ENCODE results near the gene TTC16.
"Not testable (repeated sequence)": the region's sequence is repeated elsewhere in the genome, so short reads cannot be mapped to it uniquely, and the experiment has no call there.

The TTC16 gene

GRCh38 chr9:127744398-127745110, 28.7 kb downstream of the TTC16 start:
- DNase-seq: no peak

- no peak for DNase-seq
Observed at GRCh38 chr9:127746959-127747569, 31.2 kb downstream of the TTC16 start.

GRCh38 chr9:127749090-127749787, 33.4 kb downstream of the TTC16 start:
- DNase-seq: no peak

GRCh38 chr9:127751269-127752054, 35.6 kb downstream of the TTC16 start:
- DNase-seq: no peak

DNA sequence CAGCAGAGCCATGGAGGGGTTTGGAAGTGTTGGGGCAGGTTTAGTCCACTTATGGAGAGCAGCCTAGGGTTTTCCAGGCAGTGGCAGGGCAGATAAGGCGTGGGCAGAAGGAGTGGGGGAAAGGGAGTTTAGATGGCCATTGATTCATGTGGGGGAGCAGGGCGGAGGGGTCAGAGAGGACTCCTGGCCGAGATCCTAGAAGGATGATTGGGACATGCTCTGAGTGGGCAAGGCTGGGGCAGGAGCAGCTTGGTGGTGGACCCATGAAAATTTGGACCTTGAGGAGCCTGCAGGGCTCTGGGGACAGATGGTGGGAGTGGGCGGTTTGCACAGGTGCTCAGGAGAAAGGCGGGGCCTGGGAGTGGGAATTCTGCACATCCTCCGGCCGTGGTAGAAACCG, 37.3 kb downstream of the TTC16 start:
- DNase-seq: no peak

GRCh38 chr9:127753622-127754021, 37.7 kb downstream of the TTC16 start:
- DNase-seq: peak; percentile 36

DNA sequence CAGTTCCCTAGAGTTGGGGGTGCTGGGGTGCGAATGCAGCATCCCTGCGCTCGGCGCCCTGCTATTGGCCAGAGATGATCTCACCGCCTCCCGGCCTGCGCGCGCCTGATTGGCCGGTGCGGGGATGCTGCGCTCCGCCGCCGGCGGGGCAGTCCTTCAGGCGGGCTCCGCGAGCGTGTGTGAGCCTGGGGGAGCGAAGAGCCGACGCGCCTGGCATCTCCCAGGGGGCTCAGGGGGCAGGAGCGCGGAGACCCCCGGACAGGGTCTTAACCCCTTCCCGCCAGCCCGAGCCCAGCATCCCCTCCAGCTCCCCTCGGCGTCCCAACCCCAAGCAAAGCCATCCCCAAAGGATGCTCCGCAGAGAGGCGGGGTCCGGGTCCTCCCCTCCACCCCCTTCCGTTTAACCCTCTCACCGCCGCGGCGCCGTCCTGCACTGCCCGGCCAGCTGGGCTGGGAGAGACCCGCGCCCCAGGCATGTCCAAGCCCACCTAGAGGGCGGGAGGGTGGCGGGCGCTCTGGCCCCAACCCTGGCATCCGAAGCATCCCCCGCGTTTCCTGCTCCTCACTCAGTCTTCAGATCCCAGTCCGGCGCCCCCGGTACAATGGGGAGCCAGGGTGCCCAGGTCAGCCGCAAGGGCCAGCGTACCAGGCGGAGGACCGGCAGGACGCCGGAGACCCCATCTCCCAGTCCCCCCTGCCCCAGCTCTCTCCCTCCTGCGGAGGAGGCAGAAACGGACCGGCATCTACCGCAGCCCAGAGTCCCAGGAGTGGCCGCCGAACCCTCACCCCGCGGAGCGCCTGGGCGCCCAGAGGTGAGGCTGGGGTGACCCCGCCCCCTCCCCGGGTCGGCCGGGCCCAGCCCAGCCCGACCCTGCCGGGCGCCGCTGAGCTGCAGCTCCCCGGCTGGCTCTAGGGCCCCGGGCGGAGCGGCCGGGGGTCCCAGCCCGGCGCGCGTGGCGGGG, 38.5 kb downstream of the TTC16 start:
- DNase-seq: no peak

DNA sequence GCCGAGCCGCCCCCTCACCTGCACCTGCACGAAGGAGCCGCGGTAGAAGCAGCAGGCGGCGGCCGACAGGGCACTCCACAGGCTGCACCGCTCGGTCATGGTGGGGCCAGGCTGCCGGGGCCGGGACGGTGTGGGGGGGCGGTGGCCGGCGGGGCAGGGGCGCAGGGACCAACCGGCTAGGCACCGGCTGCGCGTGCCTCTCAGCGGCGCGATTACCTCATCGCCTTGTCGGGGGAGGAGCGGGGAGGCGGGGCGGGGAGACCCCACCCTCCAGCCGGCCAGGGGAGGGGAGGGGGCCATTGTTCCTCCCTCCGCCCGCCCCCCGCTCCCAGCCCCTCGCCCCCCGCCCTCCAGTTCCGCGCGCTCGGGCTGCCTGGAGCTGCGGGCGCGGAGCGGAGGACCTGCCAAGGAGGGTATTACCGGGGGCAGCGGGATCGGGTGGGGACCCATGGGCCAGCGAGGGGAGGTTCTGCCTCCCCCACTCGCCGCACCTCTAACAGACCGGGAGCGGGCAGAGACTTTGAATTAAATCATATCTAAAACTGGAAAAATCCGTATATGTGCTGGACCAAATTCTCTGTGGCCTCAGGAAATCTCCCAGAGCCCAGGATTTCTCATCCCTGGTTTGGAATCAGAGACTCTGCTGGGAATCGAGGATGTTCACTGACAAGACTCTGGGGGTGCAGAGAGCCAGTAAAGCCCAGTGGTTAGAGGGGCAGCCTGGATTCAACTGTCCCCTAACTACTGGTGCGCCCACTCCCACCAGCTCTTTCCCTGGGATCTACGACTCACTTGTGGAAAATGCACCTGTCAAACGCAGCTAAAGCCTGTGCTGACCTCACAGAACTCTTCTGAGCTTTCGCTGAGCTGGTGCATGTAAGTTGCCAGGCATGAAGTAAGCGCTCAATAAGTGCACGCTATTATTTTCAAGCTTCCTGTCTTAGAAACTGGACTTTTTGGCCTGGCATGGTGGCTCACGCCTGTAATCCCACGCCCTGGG, 39.5 kb downstream of the TTC16 start:
- DNase-seq: no peak

GRCh38 chr9:127756233-127756632, 40.4 kb downstream of the TTC16 start:
- DNase-seq: no peak

DNA sequence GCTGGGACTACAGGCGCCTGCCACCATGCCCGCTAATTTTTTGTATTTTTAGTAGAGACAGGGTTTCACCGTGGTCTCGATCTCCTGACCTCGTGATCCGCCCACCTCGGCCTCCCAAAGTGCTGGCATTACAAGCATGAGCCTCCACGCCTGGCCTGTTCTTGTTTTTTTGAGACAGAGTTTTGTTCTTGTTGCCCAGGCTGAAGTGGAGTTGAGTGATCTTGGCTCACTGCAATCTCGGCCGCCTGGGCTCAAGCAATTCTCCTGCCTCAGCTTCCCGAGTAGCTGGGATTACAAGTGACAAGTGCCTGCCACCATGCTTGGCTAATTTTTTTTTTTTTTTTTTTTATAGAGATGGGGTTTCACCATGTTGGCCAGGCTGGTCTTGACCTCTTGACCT, 40.9 kb downstream of the TTC16 start:
- not testable (repeated sequence) for DNase-seq

- no peak for DNase-seq
Observed at GRCh38 chr9:127758843-127759242, 43.0 kb downstream of the TTC16 start.

DNA sequence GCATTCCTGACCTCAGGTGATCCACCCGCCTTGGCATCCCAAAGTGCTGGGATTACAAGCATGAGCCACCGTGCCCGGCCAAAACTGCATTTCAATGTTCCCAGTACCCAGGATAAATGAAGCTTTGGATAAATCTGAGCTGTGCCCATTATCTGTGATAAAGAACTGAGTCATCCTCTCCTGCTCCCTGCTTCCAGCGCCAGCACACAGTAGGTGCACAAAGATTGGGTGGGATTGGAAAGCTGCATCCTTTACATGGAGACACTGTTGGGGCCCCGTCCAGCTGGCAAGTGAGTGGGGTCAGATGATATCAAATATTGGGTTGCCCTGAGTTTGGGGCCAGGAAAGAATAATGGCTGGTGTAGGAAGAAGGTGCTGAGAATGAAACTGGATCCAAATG, 45.2 kb downstream of the TTC16 start:
- no peak for DNase-seq

DNA sequence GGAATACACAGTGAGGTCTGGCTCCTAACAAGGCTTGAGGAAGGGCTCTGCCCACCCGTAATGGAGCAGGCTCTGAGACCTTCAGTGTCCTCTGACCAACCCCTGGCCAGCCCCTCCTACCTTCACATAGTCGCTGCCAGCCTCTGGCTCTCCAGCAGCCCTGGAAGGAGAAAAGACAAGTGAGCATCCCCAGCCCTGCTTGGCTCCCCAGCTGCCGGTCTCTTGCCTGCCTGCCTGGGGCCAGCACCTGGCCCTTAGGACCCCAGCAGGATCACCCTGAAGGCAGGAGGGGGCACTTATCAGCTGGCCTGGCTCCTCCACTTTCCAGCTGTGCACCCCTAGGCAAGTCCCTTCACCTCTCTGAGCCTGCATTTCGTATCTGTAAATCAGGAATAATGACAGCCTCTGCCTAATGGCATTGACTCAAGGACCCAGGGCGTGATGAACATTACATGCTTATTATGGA, 45.6 kb downstream of the TTC16 start:
- no peak for DNase-seq

GRCh38 chr9:127762111-127762676, 46.3 kb downstream of the TTC16 start:
- peak; percentile 52 for DNase-seq

- peak; percentile 58 for DNase-seq
Observed at GRCh38 chr9:127763918-127764384, 48.1 kb downstream of the TTC16 start.

DNA sequence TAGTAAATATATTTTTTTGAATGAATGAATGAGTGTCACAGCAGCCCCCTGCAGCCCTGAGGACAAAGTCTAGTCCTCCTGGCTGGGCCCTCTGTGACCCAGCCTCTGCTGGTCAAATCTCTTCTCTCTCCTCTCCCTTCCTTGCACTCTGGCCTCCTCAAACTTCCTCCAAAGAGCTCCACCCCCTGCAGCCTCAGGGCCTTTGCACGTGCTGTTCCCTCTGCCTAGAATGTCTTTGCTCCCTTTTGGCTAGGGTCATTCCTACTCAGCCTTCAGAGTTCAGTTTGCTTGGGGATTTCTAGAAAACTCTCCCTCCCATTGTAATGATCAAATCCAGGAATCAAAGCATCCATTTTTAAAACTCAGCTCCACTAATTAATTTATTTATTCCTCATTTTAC, 49.5 kb downstream of the TTC16 start:
- no peak for DNase-seq

DNA sequence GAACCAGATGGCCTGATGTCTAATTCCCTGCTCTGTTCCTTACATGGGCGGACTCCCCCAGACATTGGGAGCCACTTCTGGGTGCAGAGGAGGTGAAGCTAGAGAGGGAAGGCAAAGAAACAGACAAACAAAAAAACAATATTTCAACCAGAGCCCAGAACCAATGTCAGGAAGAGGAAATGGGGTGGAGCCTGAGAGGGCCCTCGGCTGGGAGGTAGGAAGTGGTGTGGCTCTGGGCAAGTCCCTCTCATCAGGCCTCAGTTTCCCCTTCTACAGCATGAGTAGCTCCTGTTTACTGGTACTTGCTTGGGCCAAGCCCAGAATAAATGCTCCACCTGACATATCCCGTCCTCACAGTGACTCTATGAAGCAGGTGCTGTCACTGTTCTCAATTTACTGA, 51.5 kb downstream of the TTC16 start:
- no peak for DNase-seq

- no peak for DNase-seq
Observed at GRCh38 chr9:127767909-127768331, 52.0 kb downstream of the TTC16 start.

GRCh38 chr9:127768698-127769097, 52.8 kb downstream of the TTC16 start:
- DNase-seq: no peak

GRCh38 chr9:127769101-127769500, 53.2 kb downstream of the TTC16 start:
- DNase-seq: no peak

All from suppressor macrophage treated with lipopolysaccharide for 4 hours (primary cell).